ENCODE measurements around the gene POTEE.
"Not testable (repeated sequence)": the region's sequence is repeated elsewhere in the genome, so short reads cannot be mapped to it uniquely, and the experiment has no call there.

POTEE gene

DNA sequence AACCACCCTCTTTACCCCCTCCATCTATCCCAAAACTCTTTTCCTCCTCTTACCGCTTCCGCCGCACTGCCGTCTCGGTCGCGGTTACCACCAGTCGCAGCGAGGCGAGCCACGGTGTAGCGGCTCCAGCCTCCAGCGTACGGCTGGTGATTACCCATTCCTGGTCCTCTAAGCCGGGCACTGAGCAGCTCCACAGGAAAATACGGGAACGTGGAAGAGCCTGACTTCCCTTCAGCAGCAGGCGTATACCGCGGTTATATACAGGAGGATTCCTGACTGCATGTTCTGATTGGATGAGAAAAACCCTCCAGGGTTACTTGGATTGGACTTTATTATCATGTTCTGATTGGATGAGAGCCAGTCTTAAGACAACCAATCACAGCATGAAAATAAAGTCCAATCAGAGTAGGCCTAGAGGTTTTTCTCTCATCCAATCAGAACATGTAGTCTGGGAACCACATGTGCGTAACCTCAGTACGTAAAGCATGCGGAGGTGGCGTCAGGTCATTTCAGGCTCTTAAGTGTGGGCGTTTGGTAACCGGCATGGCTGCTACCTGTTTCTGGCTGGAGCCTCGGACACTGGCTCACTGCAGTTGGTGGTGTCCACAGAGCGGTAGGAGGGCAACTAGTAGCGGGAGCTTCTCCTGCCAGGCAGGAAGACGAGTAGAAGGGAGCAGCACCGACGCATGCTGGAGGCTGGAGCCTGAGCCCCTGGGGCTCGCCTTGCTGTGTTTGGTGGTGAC lies at the start of gene POTEE:
POTEE (plus strand) TSS at position 507 of the 743 bp plus-strand sequence. CDS start 8,867 bp downstream, outside the sequence.
- DNase-seq (ENCODE audit: low read depth, low spot score) = not testable (repeated sequence)

GRCh38 chr2:131165562-131165961 lies 43.8 kb upstream of the POTEE start:
- not testable (repeated sequence) for DNase-seq (ENCODE audit: low read depth, low spot score)

DNA sequence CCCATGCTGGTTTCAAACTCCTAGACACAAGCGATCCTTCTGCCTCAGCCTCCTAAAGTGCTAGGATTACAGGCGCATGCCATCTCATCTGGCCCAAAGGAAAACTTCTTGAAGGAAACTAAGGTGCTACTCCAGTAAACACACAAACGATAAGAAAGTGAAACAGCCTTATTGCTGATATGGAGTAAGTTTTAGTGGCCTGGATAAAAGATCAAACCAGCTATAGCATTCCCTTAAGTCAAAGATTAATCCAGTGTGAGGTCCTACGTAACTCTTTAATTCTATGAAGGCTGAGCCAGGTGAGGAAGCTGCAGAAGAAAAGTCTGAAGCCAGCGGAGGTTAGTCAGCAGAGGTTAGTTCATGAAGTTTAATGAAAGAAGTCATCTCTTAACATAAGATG lies 40.8 kb upstream of the POTEE start:
- DNase-seq (ENCODE audit: low read depth, low spot score) = no peak

- DNase-seq (ENCODE audit: low read depth, low spot score) = not testable (repeated sequence)
Observed at GRCh38 chr2:131178050-131178449, 31.3 kb upstream of the POTEE start.

DNA sequence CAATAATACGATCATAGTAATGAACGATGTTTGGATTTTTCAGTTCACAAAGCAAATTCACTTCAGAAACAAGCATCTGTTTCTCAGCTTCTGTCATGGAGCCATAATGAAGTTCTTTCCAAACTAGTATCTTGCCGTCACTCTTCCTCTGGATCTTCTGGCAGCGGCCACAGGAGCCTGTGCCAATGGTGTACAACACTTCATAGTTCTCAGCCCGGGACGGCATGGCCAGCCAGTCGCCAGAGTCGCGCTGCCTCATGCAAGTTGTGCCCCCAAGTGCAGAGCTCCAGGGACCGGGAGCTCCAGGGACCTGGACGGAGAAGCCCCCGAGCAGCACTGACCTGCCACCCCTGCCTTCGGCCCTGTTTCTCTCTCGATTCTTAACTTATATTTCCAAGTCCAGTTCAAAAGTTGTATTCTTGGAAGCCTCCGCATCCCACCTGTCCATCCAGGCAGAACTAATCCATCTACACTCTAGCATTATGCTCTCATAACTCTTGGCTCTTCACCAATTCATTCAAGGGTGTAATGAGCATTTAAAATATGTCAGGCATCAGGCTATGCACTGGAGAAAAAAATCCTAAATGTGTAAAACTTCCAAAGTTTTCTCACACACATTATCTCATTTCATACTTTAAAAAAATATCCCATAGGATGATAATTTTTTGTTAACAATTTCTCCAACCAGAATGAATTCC lies 30.5 kb upstream of the POTEE start:
- DNase-seq (ENCODE audit: low read depth, low spot score) = not testable (repeated sequence)

- not testable (repeated sequence) for DNase-seq (ENCODE audit: low read depth, low spot score)
Observed at GRCh38 chr2:131181451-131181850, 27.9 kb upstream of the POTEE start.

- DNase-seq (ENCODE audit: low read depth, low spot score) = not testable (repeated sequence)
Observed at GRCh38 chr2:131193421-131193820, 15.9 kb upstream of the POTEE start.

GRCh38 chr2:131196186-131196585 lies 13.2 kb upstream of the POTEE start:
- not testable (repeated sequence) for DNase-seq (ENCODE audit: low read depth, low spot score)

- DNase-seq (ENCODE audit: low read depth, low spot score) = no peak
Observed at GRCh38 chr2:131201098-131201497, 8.2 kb upstream of the POTEE start.

DNA sequence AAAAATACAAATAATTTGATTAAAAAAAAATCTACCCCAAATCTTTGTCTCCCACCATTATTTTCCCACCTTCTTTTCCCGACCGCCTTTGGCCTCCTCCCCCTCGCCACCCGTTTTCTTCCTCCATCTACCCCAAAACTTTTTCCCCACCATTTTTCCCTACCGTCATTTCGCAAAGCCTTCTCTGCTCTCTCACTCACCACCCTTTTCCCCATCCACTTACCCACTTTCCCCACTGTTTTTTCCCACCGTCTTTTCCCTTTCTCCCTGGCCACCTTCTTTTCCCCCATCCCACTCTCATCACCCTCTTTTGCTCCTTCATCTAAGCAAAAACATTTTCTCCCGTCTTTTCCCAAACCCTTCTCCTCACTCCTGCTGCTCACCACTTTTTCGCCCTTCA lies 1.5 kb upstream of the POTEE start:
- not testable (repeated sequence) for DNase-seq (ENCODE audit: low read depth, low spot score)

DNA sequence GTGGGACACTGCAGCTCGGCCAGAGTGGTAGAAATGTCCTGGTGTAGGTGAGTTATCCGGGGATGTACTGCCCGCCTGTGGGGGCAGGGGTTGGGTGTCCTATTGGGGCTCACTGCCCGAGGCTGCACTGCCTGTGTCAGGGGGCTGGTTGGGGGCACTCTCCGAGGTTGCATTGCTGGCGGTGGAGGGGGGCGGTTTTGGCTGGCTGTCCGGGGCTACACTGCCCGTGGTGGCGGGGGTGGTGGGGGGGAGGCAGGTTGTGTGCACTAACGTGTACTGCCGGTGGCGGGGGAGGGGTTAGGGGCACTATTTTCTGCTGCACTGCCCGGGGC lies 403 bp downstream of the POTEE start:
- DNase-seq (ENCODE audit: low read depth, low spot score) = not testable (repeated sequence)

DNA sequence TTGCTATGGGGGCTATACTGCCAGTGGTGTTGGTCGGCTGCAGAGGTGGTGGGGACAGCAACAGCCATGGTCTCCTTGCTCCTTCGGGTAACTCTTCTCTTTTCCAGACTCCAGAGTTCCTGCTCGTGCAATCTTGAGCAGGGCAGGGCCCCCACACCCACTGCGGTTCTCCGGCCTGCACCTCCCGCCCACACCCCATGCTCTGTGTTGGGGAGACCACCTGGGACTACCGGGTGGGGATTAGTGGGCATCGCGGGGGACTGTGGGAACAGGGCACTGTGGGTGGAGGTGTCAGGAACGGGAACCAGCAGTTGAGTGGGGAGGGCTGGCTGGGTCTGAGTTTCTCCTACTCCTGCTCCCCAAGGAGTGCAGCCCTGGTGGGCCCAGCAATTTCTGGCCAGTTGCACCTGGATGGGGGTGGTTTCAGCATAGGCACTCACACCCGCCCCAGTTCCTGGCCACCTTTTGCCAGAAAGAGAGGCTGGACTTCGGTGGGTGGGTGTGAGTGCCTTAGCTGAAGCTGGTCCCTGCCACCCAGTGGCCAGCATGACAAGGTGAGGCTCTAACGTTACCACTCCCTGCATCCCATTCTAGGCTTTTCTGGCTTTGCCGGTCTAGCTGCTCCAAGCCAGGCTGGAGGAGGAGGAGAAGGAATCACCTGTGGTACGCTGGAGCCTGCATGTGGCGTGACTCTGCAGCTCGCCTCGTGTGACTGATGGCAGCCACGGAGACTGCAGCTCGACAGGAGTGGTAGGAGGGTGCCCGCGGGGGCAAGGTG lies 1.3 kb downstream of the POTEE start:
- DNase-seq (ENCODE audit: low read depth, low spot score) = not testable (repeated sequence)

- not testable (repeated sequence) for DNase-seq (ENCODE audit: low read depth, low spot score)
Observed at GRCh38 chr2:131217238-131217986, 8.1 kb downstream of the POTEE start.

DNA sequence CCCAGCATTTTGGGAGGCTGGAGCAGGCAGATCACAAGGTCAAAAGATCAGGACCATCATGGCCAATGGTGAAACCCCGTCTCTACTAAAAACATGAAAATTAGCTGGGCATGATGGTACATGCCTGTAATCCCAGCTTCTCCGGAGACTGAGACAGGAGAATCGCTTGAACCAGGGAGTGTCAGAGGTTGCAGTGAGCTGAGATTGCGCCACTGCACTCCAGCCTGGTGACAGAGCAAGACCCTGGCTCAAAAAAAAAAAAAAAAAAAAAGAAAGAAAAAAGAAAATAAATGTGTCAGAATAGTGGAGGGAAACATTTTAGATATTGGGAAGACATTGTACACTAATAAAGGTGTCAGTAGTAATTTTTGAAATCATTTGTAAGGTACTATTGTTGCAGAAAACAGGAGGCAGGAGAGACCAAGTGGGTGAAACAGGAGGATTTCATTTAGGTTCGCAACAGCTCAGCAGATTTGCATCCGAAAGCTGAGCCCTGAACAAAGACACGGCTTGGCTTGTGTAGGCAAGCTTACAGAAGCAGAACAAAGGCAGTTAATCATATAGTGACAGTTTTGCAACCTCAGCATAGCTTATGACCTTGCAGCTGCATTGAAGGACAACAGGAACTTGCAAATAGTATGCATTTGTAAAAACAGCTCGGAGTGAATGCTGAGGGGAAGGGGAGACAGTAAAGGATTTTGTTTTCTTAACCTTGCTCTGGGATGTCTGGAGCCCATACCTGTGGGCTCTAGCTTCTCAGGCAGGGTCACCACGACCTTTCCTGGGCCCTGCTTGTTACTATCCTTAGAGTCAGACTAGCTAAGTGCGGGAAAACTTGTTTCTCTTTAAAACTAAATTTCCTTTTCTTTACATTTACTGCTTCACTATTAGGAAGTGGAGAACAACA lies 26.5 kb downstream of the POTEE start:
- not testable (repeated sequence) for DNase-seq (ENCODE audit: low read depth, low spot score)

Measured in brain pericyte (primary cell).